Measurements from ENCODE around the gene TIMM17A.

DNA sequence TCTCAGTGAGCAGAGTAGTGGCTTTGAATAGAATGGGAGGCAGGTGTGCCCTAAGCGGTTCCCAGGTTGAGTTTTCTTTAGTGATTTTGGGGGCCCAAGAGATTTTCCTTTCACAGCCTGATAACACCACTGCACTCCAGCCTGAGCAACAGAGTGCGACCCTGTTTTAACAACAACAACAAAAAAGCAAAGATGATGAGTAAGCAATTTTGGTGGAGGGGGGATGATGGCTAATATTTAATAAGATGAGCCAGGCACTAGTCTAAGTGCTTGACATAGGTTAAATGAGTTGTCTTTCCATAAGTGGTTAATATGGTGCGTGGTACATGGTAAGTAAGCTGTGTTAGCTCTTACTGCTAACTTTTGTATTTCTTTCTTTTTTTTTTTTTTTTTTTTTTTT lies 29.1 kb downstream of the TIMM17A start:
- TF ChIP-seq POLR2A (IDR thresholded peaks at IDR 0.05), result no peak
- TF ChIP-seq, protein P1, sequence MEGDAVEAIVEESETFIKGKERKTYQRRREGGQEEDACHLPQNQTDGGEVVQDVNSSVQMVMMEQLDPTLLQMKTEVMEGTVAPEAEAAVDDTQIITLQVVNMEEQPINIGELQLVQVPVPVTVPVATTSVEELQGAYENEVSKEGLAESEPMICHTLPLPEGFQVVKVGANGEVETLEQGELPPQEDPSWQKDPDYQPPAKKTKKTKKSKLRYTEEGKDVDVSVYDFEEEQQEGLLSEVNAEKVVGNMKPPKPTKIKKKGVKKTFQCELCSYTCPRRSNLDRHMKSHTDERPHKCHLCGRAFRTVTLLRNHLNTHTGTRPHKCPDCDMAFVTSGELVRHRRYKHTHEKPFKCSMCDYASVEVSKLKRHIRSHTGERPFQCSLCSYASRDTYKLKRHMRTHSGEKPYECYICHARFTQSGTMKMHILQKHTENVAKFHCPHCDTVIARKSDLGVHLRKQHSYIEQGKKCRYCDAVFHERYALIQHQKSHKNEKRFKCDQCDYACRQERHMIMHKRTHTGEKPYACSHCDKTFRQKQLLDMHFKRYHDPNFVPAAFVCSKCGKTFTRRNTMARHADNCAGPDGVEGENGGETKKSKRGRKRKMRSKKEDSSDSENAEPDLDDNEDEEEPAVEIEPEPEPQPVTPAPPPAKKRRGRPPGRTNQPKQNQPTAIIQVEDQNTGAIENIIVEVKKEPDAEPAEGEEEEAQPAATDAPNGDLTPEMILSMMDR (IDR thresholded peaks at IDR 0.05), result no peak
